Tibial nerve (tissue), 3 donors: ENCODE data around the gene GBE1.

Experiments used
- EP300 ChIP-seq, 2 donors: sonication (generic); formaldehyde crosslinking; IDR thresholded peaks; one replicate each; pipeline ENCODE4 v1.6.1; 2017; ENCODE audit warnings: antibody characterized with exemption in 2 of 2, mild to moderate bottlenecking in 1 of 2
- POLR2A ChIP-seq, 2 donors: fragments of 450-650 bp; IDR thresholded peaks; one replicate each; pipeline ENCODE4 v1.6.1; 2017; ENCODE audit warnings: antibody characterized with exemption in 2 of 2, mild to moderate bottlenecking in 2 of 2, moderate library complexity in 2 of 2

DNA sequence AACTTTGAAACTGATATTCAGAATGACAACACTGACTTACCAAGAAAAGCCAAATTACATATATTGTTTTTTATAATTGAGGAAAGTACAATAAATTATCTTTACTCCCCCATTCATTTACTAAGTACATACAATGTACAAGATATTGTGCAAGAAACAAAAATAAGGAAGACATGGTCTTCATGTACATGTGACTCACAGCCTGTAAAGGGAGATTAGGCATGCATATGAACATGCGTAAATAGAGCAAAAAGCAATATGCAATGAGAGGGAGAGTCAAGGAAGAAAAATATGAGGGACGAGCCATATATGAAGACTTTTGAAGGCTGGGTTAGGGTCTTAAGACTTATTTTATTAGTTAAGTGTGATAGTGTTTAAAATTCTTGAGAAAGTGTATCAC, 258.4 kb downstream of the GBE1 start:
- no peak for TF ChIP-seq POLR2A (IDR thresholded peaks at IDR 0.05)
- no peak for TF ChIP-seq EP300 (IDR thresholded peaks at IDR 0.05)
